GM18526 (cell line): ENCODE measurements around the gene OSBPL5.

ENCODE experiments used
- POLR2A ChIP-seq: IDR thresholded peaks from 3 replicates; pipeline ENCODE4 v1.6.1; 2011; ENCODE audit not compliant: insufficient read length; ENCODE audit errors: extremely low read depth

OSBPL5 gene

GRCh38 chr11:3129591-3130268 is 35.4 kb downstream of the OSBPL5 start:
- no peak for TF ChIP-seq POLR2A

DNA sequence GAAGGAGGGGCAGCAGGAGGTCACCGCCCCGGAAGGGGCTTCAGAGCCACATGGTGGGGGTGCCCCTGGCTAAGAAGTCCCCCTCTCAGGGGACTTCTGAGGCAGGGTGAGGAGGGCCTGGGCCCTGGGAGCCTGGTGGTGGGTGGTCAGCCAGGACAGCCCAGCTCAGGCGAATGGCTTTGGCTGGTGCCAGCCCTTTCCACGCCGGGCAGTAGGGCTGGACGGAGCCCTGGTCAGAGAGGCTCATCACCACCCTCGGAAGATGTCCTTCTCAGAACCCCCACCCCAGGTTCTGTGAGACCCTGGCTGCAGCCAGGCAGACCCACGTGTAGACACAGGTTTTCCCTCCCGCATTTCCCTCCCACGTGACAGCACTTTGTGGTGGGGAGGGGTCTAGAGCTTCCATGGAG is 35.9 kb downstream of the OSBPL5 start:
- no peak for TF ChIP-seq POLR2A

GRCh38 chr11:3128356-3129180 is 36.5 kb downstream of the OSBPL5 start:
- TF ChIP-seq POLR2A, result no peak

- no peak for TF ChIP-seq POLR2A
Observed at GRCh38 chr11:3127706-3128355, 37.3 kb downstream of the OSBPL5 start.

- no peak for TF ChIP-seq POLR2A
Observed at GRCh38 chr11:3126901-3127691, 38.0 kb downstream of the OSBPL5 start.

DNA sequence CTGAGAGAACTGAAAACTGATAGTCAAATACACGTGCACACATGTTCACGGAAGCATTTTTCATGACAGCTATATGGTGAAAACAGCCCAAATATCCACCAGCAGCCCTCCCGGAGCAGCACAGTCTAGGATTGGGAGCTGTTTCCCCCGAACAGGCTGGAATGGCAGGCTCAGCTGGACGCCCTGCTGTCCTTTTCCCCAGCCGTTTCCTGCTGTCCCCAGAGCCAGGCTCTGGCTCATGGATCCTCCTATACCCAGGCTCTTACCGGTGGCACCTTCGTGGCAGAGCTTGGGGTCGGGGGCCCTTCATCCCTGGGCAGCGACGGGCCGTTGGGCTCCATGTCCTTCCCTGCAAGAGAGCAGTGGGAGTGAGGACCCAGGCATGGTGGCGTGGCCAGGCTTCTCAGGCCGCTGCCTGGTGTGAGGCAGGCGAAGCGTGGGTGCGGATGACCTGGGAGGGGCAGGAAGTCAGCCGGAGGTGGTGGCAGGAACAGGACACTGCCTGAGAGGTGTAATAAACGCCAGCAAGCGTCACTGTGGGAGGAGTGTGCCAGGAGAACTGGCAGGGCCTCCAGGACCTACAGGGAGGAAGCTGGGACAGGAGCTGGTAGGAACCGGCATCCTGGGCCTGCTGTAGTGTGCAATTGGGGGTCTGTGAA is 38.8 kb downstream of the OSBPL5 start:
- TF ChIP-seq POLR2A, result no peak

- no peak for TF ChIP-seq POLR2A
Observed at GRCh38 chr11:3124821-3125220, 40.3 kb downstream of the OSBPL5 start.

DNA sequence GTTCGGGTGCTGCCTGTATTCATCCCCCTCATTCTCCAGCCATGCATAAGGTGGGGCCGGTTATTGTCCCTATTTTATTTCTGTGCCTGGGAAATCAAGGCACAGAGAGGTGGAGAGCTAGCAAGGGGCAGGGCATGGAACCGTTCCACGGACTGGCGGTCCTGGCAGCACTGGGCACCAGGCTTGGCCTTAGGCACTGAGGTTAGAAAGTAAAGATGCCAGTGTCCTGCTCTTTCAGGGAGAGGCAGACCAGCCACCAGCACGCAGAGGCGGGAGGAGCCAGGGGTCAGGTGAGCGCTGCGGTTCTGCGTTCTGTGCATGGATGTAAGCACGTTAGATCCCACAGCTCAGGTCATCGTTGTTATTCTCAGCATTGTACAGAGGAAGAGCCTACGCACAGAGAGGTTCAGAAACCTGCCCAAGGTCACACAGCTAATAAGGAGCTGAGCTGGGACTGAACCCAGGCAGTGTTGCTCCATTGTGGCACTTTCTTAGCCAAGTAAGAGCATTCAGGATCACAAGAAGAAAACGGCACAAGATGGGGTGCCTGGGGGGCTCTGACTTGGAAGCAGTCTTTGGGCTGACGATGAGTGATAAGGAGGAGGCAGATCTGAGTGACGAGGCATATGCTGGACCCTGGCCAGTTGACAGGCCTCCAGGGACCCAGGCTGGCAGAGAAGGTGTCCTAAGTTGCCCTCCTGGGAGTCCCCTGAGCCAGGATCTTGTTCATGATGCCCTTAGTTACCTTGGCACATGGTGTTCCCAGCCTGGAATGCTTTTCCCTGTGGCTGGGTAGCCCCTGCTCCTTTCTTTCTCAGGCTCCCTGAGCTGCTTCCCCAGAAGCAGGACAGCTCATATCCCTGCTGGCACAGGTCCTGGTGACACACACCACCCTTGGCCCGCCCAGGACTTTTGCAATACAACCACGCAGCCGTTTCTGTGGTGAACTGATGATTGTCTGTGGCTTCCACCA is 41.1 kb downstream of the OSBPL5 start:
- TF ChIP-seq POLR2A, result no peak

- TF ChIP-seq POLR2A, result no peak
Observed at GRCh38 chr11:3123305-3123704, 41.8 kb downstream of the OSBPL5 start.

- no peak for TF ChIP-seq POLR2A
Observed at GRCh38 chr11:3122775-3123201, 42.3 kb downstream of the OSBPL5 start.

DNA sequence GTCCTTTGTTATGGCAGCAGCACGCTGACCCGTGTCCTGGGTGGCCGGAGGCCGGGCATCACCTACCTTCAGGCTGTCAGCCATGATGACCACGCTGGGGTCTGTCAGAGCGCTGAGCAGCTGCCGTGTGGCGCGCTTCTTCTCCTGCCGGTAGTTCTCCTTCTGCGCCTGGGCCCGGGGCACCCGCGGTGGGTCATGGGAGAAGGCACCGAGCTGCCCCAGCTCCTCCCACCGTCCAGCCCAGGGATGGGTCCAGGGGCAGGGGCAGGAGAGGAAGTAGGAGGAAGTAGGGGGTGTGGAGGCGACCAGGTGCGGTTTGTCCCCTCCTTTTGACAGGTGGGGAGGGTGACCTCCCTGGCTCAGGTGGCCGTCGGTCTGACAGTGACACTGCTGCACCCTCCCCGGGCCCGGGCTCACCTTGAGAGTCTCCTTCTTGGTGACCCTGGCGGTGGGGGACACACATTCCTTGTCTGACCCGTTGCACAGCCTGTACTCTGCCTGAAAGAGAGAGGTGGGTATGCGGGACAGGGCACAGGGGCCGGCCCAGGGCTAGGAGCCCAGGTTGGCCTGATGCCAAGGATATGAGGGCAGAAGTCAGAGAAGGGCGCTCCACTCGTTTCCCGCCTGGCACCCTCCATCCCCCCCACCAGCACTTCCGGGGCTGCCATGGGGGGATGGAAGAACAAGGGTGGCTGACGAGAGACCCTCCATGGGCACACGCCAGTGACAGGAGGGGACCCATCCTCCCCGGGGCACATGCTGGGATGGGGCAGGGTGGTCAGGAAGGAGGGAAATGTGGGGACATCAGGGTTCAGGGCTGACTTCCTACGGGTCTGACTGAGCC is 43.0 kb downstream of the OSBPL5 start:
- TF ChIP-seq POLR2A, result no peak

DNA sequence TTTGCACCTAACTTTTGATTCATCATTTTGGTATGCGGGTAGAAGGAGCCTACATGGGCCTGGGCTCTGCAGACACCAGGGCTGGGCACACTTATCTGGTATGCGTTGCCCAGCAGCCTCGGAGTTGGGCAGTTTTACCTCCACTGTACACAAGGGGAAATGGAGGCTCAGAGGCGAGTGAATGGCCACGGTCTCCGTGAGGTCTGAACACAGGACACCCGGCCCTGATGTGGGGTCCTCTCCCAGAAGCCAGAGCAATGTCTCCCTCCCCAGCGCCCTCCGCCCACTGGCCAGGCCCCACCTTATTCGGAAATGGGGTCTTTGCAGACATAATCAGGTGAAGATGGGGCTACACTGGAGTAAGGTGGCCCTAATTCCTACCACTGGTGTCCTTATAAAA is 43.7 kb downstream of the OSBPL5 start:
- TF ChIP-seq POLR2A, result no peak
